Retina (tissue), 1 donor: ENCODE measurements around the gene CARD19.
"Not testable (repeated sequence)": the region's sequence is repeated elsewhere in the genome, so short reads cannot be mapped to it uniquely, and the experiment has no call there.

Source experiments
- DNase-seq: peaks from one replicate; pipeline ENCODE4 v3.0.0-alpha.2; 2016

The CARD19 gene

GRCh38 chr9:93089024-93089423 lies 7.0 kb upstream of the CARD19 start:
- DNase-seq = no peak

- DNase-seq = no peak
Observed at GRCh38 chr9:93089481-93089991, 6.5 kb upstream of the CARD19 start.

GRCh38 chr9:93090091-93090655 lies 5.8 kb upstream of the CARD19 start:
- no peak for DNase-seq

- no peak for DNase-seq
Observed at GRCh38 chr9:93091056-93091452, 5.0 kb upstream of the CARD19 start.

- DNase-seq = no peak
Observed at GRCh38 chr9:93091453-93092081, 4.5 kb upstream of the CARD19 start.

GRCh38 chr9:93092251-93092991 lies 3.6 kb upstream of the CARD19 start:
- no peak for DNase-seq

GRCh38 chr9:93093127-93093876 lies 2.7 kb upstream of the CARD19 start:
- no peak for DNase-seq

- no peak for DNase-seq
Observed at GRCh38 chr9:93093877-93094657, 1.9 kb upstream of the CARD19 start.

GRCh38 chr9:93094658-93095204 lies 1.3 kb upstream of the CARD19 start:
- DNase-seq = peak; percentile 31

GRCh38 chr9:93095205-93096130 lies 549 bp upstream of the CARD19 start:
- DNase-seq = peak; percentile 95

GRCh38 chr9:93096811-93097382 lies 880 bp downstream of the CARD19 start:
- peak; percentile 53 for DNase-seq

GRCh38 chr9:93097511-93098201 lies 1.6 kb downstream of the CARD19 start:
- DNase-seq = no peak

GRCh38 chr9:93098236-93098946 lies 2.4 kb downstream of the CARD19 start:
- no peak for DNase-seq

GRCh38 chr9:93099551-93100275 lies 3.7 kb downstream of the CARD19 start:
- DNase-seq = no peak

- DNase-seq = no peak
Observed at GRCh38 chr9:93100276-93100636, 4.2 kb downstream of the CARD19 start.

- not testable (repeated sequence) for DNase-seq
Observed at GRCh38 chr9:93101086-93101485, 5.1 kb downstream of the CARD19 start.

GRCh38 chr9:93105620-93106019 lies 9.6 kb downstream of the CARD19 start:
- DNase-seq = no peak

- no peak for DNase-seq
Observed at GRCh38 chr9:93107151-93107824, 11.3 kb downstream of the CARD19 start.
